Gastroesophageal sphincter (tissue), 3 donors: ENCODE results near the gene ST8SIA4.

Source experiments
- EP300 ChIP-seq: sonication (generic); formaldehyde crosslinking; IDR thresholded peaks from one replicate; pipeline ENCODE4 v1.6.1; 2017; ENCODE audit warnings: antibody characterized with exemption, mild to moderate bottlenecking
- TF ChIP-seq, protein P1 (sequence below), 4 experiments: fragments of 200-600 bp in 2 of 4; fragments of 450-650 bp in 2 of 4; sonication (generic) in 1 of 4; IDR thresholded peaks; one replicate each; pipeline ENCODE4 v1.5.1; 2017 to 2019; ENCODE audit warnings: antibody characterized with exemption in 4 of 4, mild to moderate bottlenecking in 2 of 4, moderate library complexity in 2 of 4

DNA sequence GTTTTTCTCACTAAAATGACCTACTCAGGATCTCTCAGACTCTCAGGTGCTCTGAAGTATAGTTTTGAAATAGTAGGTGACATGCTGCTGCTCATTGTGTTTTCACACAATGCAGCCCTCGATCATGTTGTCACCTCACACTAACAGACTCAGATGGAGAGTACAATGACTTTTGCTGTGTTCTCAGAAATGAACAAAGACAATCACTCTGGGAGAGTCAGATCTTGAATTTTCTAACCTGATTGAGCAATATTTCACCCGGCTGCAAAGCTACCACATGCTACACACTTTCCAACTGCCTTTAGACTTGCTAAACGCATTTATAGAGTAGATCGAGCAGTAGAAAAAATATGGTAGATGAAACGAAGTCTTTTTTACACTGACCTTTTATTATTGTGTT, 113.4 kb downstream of the ST8SIA4 start:
- TF ChIP-seq, protein P1, sequence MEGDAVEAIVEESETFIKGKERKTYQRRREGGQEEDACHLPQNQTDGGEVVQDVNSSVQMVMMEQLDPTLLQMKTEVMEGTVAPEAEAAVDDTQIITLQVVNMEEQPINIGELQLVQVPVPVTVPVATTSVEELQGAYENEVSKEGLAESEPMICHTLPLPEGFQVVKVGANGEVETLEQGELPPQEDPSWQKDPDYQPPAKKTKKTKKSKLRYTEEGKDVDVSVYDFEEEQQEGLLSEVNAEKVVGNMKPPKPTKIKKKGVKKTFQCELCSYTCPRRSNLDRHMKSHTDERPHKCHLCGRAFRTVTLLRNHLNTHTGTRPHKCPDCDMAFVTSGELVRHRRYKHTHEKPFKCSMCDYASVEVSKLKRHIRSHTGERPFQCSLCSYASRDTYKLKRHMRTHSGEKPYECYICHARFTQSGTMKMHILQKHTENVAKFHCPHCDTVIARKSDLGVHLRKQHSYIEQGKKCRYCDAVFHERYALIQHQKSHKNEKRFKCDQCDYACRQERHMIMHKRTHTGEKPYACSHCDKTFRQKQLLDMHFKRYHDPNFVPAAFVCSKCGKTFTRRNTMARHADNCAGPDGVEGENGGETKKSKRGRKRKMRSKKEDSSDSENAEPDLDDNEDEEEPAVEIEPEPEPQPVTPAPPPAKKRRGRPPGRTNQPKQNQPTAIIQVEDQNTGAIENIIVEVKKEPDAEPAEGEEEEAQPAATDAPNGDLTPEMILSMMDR (IDR thresholded peaks at IDR 0.05) = no peak
- TF ChIP-seq EP300 = no peak
